Umbilical cord (tissue), 2 donors: ENCODE results near the gene SEZ6L2. TPM values are rescaled to one million over a fixed set of nuclear protein-coding genes. Genes with fewer than 3 reads are reported as not detected.
"Not testable (repeated sequence)": the region's sequence is repeated elsewhere in the genome, so short reads cannot be mapped to it uniquely, and the experiment has no call there.

ENCODE experiments used
- DNase-seq: peaks from one replicate; pipeline ENCODE4 v3.0.0-alpha.2; 2015; ENCODE audit warnings: low spot score
- total RNA-seq: library from RNA; depleted of rRNA; stranded (reverse); fragments of >200 nt; gene quantifications from one replicate; pipeline ENCODE4 v1.2.3, GENCODE V29; 2014; ENCODE audit warnings: low replicate concordance; ENCODE audit not compliant: insufficient read depth

SEZ6L2 gene
- total RNA-seq, 1 donor from 2014 or later = 12.5 TPM

- DNase-seq = no peak
These were observed 7.6 kb downstream of the SEZ6L2 start for GRCh38 chr16:29891525-29892457.

- not testable (repeated sequence) for DNase-seq
These were observed 10.0 kb downstream of the SEZ6L2 start for GRCh38 chr16:29889372-29889771.

GRCh38 chr16:29883987-29884386 is 15.4 kb downstream of the SEZ6L2 start:
- DNase-seq = no peak

- DNase-seq = no peak
These were observed 18.3 kb downstream of the SEZ6L2 start for GRCh38 chr16:29881050-29881449.

- DNase-seq = no peak
These were observed 21.2 kb downstream of the SEZ6L2 start for GRCh38 chr16:29878172-29878571.

- no peak for DNase-seq
These were observed 21.9 kb downstream of the SEZ6L2 start for GRCh38 chr16:29877266-29877961.

- no peak for DNase-seq
These were observed 22.6 kb downstream of the SEZ6L2 start for GRCh38 chr16:29876594-29877249.

GRCh38 chr16:29876217-29876593 is 23.1 kb downstream of the SEZ6L2 start:
- no peak for DNase-seq

- no peak for DNase-seq
These were observed 24.1 kb downstream of the SEZ6L2 start for GRCh38 chr16:29875206-29875605.

GRCh38 chr16:29873319-29873718 is 26.0 kb downstream of the SEZ6L2 start:
- DNase-seq = no peak

GRCh38 chr16:29871822-29872546 is 27.4 kb downstream of the SEZ6L2 start:
- DNase-seq = no peak

GRCh38 chr16:29869067-29869466 is 30.3 kb downstream of the SEZ6L2 start:
- DNase-seq = not testable (repeated sequence)

GRCh38 chr16:29868396-29869009 is 30.8 kb downstream of the SEZ6L2 start:
- DNase-seq = no peak

- DNase-seq = no peak
These were observed 35.1 kb downstream of the SEZ6L2 start for GRCh38 chr16:29864205-29864604.

- no peak for DNase-seq
These were observed 35.7 kb downstream of the SEZ6L2 start for GRCh38 chr16:29863669-29863984.

- DNase-seq = peak; percentile 99
These were observed 36.3 kb downstream of the SEZ6L2 start, which contains the start of gene CDIPT for GRCh38 chr16:29862884-29863668. CDIPT (minus strand) TSS chr16:29863226; CDS start chr16:29862857, 369 bp downstream.

- DNase-seq = peak; percentile 27
These were observed 36.9 kb downstream of the SEZ6L2 start for GRCh38 chr16:29862383-29862883.

- DNase-seq = no peak
These were observed 39.1 kb downstream of the SEZ6L2 start for GRCh38 chr16:29860218-29860617.

GRCh38 chr16:29858974-29859373 is 40.4 kb downstream of the SEZ6L2 start:
- no peak for DNase-seq
